Endothelial cell of umbilical vein (primary cell): ENCODE measurements around the gene PCARE. TPM values are rescaled to one million over a fixed set of nuclear protein-coding genes. Genes with fewer than 3 reads are reported as not detected.

Experiments
- BruUV-seq: library from RNA; stranded (reverse); fragments of 400-500 nt; replicated peaks from 2 replicates; lab custom pipeline; 2021; lab: Mats Ljungman, UMichigan
- CTCF ChIA-PET: fragments of 300-600, 350-600 bp; sonication (Branson Sonifier 250); formaldehyde crosslinking; loops from one replicate; lab custom pipeline; 2021; ENCODE audit warnings: antibody characterized with exemption, inconsistent platforms; lab: Charles Lee
- POLR2A ChIA-PET: fragments of 300-600, 350-600 bp; sonication (Branson Sonifier 250); formaldehyde crosslinking; loops from one replicate; lab custom pipeline; 2021; ENCODE audit warnings: antibody characterized with exemption, inconsistent platforms; lab: Charles Lee
- DNase-seq: peaks from one replicate; pipeline ENCODE4 v3.0.0-alpha.2; 2011; ENCODE audit warnings: low read depth, low spot score
- FAIRE-seq: peaks from 2 replicates; lab custom pipeline; 2011; peaks lifted over from hg19 to GRCh38; lab: Jason Lieb, UNC
- H2AFZ ChIP-seq: 2 replicates; pipeline ENCODE4 v1.6.0; 2012; ENCODE audit warnings: low read depth, low read length, control low read depth, inconsistent platforms
- H3K27ac ChIP-seq: 2 replicates; pipeline ENCODE4 v1.5.1; 2011; ENCODE audit warnings: low read depth, mild to moderate bottlenecking, control low read depth, low read length, moderate library complexity; ENCODE audit not compliant: insufficient read depth
- H3K27me3 ChIP-seq, 2 experiments: 2 replicates each; pipeline versions ENCODE4 v1.6.0 to v1.6.1; 2011; ENCODE audit warnings: low read length in 2 of 2, mixed read lengths in 1 of 2; ENCODE audit not compliant: control insufficient read depth in 2 of 2, insufficient read depth in 2 of 2
- H3K36me3 ChIP-seq, 2 experiments: 2 replicates in 1 of 2; 3 replicates in 1 of 2; pipeline ENCODE4 v1.5.1; 2011; ENCODE audit warnings: low read length in 2 of 2, mild to moderate bottlenecking in 1 of 2, moderate library complexity in 1 of 2; ENCODE audit not compliant: control insufficient read depth in 2 of 2, insufficient read depth in 2 of 2; ENCODE audit errors: extremely low read depth in 1 of 2
- H3K4me1 ChIP-seq: 3 replicates; pipeline ENCODE4 v1.5.1; 2011; ENCODE audit warnings: mild to moderate bottlenecking, low read length; ENCODE audit not compliant: control insufficient read depth, insufficient read depth; ENCODE audit errors: extremely low read depth
- H3K4me2 ChIP-seq: 2 replicates; pipeline ENCODE4 v1.6.1; 2011; ENCODE audit warnings: low read length, control low read depth, mixed read lengths; ENCODE audit not compliant: insufficient read depth
- H3K4me3 ChIP-seq, 3 experiments: fragments of 200-600 bp in 1 of 3; sonication (generic), shearing (Covaris generic) in 1 of 3; replicated peaks in 1 of 3; 2 replicates each; pipeline ENCODE4 v1.5.1; 2011 to 2016; ENCODE audit warnings: control low read depth in 3 of 3, low read length in 3 of 3, mild to moderate bottlenecking in 2 of 3, inconsistent platforms in 1 of 3, low read depth in 1 of 3, moderate library complexity in 1 of 3; ENCODE audit not compliant: insufficient read depth in 1 of 3
- H3K79me2 ChIP-seq: 2 replicates; pipeline ENCODE4 v1.6.0; 2012; ENCODE audit warnings: low read length, inconsistent platforms; ENCODE audit not compliant: control insufficient read depth, insufficient read depth
- H3K9ac ChIP-seq: replicated peaks from 2 replicates; pipeline ENCODE3; 2011; ENCODE audit warnings: low read length, control low read depth; ENCODE audit not compliant: insufficient read depth; ENCODE audit errors: extremely low read depth
- H3K9me1 ChIP-seq: replicated peaks from 3 replicates; pipeline ENCODE4 v1.6.0; 2011; ENCODE audit warnings: mild to moderate bottlenecking, low read length; ENCODE audit not compliant: control insufficient read depth, insufficient read depth; ENCODE audit errors: extremely low read depth
- H3K9me3 ChIP-seq: replicated peaks from 2 replicates; pipeline ENCODE4 v1.5.1; 2012; ENCODE audit warnings: low read length, inconsistent platforms; ENCODE audit not compliant: control insufficient read depth, insufficient read depth
- H4K20me1 ChIP-seq: replicated peaks from 2 replicates; pipeline ENCODE3; 2011; ENCODE audit warnings: mild to moderate bottlenecking, low read length; ENCODE audit not compliant: control insufficient read depth, insufficient read depth; ENCODE audit errors: extremely low read depth
- EZH2 ChIP-seq: IDR thresholded peaks from 2 replicates; pipeline ENCODE4 v1.6.1; 2012; ENCODE audit warnings: borderline replicate concordance, low read depth, mild to moderate bottlenecking, moderate library complexity, low read length, inconsistent platforms; ENCODE audit not compliant: severe bottlenecking
- FOS ChIP-seq: IDR thresholded peaks from 2 replicates; pipeline ENCODE4 v1.6.1; 2011; ENCODE audit warnings: mild to moderate bottlenecking, low read length, moderate library complexity, borderline replicate concordance; ENCODE audit not compliant: insufficient read depth
- GATA2 ChIP-seq: IDR thresholded peaks from 2 replicates; pipeline ENCODE4 v1.7.0; 2011; ENCODE audit warnings: low read depth, mild to moderate bottlenecking, moderate library complexity, mixed read lengths, low read length; ENCODE audit not compliant: insufficient read length, insufficient read depth
- JUN ChIP-seq: IDR thresholded peaks from 2 replicates; pipeline ENCODE4 v1.6.1; 2011; ENCODE audit warnings: borderline replicate concordance, low read depth; ENCODE audit not compliant: insufficient read length, insufficient read depth
- MAX ChIP-seq: IDR thresholded peaks from 2 replicates; pipeline ENCODE4 v1.6.1; 2011; ENCODE audit not compliant: insufficient read depth, insufficient read length
- MYC ChIP-seq: IDR thresholded peaks from one replicate; pipeline ENCODE4 v1.6.1; 2011; ENCODE audit warnings: mild to moderate bottlenecking, low read depth, low read length
- POLR2A ChIP-seq: IDR thresholded peaks from 2 replicates; pipeline ENCODE4 v1.6.1; 2012; ENCODE audit warnings: low read depth, mild to moderate bottlenecking, control low read depth, low read length
- POLR2AphosphoS5 ChIP-seq: IDR thresholded peaks from 2 replicates; pipeline ENCODE4 v1.6.1; 2012; ENCODE audit warnings: low read depth, mild to moderate bottlenecking, control low read depth, low read length, moderate library complexity; ENCODE audit not compliant: insufficient read depth
- dilution Hi-C: fragments of 300-500 bp; cut with MboI; formaldehyde crosslinking; loops from one replicate; pipeline ENCODE4 v1.15.0; 2019; ENCODE audit warnings: low sequenced_read_pairs; ENCODE audit not compliant: extremely low pct_ligation_motif_present
- intact Hi-C: fragments of 100-400 bp; cut with micrococcal nuclease; formaldehyde crosslinking; loops from one replicate; pipeline ENCODE4 v1.10.0; 2022
- polyA plus RNA-seq, 4 experiments: library from polyadenylated mRNA; depleted of rRNA in 3 of 4; stranded (reverse) in 3 of 4; unstranded in 1 of 4; fragments of >200 nt; gene quantifications; 2 replicates each; pipeline versions ENCODE4 v1.2.1 to v1.2.3, GENCODE V29; 2011 to 2012; ENCODE audit warnings: missing spikeins in 1 of 4
- total RNA-seq: library from RNA; stranded (reverse); gene quantifications from 2 replicates; pipeline ENCODE4 v1.2.3, GENCODE V29; 2021
- TF ChIP-seq, protein P1 (sequence below), 2 donors: IDR thresholded peaks; 1 replicate in 1 of 2; 2 replicates in 1 of 2; pipeline ENCODE4 v1.5.1; 2011; ENCODE audit warnings: low read length in 2 of 2, mild to moderate bottlenecking in 2 of 2, moderate library complexity in 2 of 2, control low read depth in 1 of 2, inconsistent platforms in 1 of 2, low read depth in 1 of 2; ENCODE audit not compliant: insufficient read depth in 1 of 2; ENCODE audit errors: extremely low read depth in 1 of 2

The PCARE gene
- total and polyA plus RNA-seq, 2 donors (not counting 3 experiments of a cell fraction or from before 2014, with no cell fraction given): not detected

DNA sequence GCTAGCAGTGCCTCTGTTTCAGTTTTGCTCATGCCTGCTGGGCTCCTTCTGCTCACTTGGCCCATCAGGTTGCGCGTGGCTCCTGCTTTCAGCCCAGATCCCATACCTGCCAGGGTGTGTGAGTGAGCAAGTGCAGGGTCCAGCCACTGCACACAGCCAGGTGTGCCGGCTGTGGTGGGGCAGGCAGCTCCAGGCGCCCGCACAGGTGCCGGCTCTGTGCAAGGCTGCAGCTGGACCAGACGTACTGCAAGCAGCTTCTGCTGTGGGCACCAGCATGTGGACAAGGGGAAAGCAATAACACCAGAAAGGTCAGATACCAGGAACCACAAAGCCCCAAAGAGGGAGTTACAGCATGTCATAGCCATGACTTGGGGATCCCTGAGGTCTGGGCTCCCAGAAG lies 5.6 kb upstream of the PCARE start:
- no peak overlapping the region for H3K27ac ChIP-seq
- no peaks in the 10 kb centered on the region for H3K4me1 ChIP-seq
- POLR2A ChIA-PET: no interaction called here
- H3K79me2 ChIP-seq: no peaks in the 10 kb centered on the region
- no peak overlapping the region for H3K4me3 ChIP-seq
- no peak for TF ChIP-seq FOS
- no peak for TF ChIP-seq POLR2A
- no peak for TF ChIP-seq POLR2AphosphoS5
- no peak for TF ChIP-seq MYC
- no peak for TF ChIP-seq GATA2
- TF ChIP-seq MAX: no peak
- no peak for TF ChIP-seq EZH2
- TF ChIP-seq JUN: no peak
- TF ChIP-seq, protein P1, sequence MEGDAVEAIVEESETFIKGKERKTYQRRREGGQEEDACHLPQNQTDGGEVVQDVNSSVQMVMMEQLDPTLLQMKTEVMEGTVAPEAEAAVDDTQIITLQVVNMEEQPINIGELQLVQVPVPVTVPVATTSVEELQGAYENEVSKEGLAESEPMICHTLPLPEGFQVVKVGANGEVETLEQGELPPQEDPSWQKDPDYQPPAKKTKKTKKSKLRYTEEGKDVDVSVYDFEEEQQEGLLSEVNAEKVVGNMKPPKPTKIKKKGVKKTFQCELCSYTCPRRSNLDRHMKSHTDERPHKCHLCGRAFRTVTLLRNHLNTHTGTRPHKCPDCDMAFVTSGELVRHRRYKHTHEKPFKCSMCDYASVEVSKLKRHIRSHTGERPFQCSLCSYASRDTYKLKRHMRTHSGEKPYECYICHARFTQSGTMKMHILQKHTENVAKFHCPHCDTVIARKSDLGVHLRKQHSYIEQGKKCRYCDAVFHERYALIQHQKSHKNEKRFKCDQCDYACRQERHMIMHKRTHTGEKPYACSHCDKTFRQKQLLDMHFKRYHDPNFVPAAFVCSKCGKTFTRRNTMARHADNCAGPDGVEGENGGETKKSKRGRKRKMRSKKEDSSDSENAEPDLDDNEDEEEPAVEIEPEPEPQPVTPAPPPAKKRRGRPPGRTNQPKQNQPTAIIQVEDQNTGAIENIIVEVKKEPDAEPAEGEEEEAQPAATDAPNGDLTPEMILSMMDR (IDR thresholded peaks at IDR 0.05; ENCODE audit: extremely low read depth in 1 of 2, insufficient read depth in 1 of 2, low read depth in 1 of 2, low read length in 2 of 2): no peak
- no peak for DNase-seq
- H3K4me2 ChIP-seq: no peak overlapping the region
- no peak overlapping the region for H3K9ac ChIP-seq
- FAIRE-seq: no peak
- H3K9me1 ChIP-seq: no peaks in the 10 kb centered on the region
- CTCF ChIA-PET: no interaction called here
- no peaks in the 10 kb centered on the region for H3K9me3 ChIP-seq
- BruUV-seq: no TSS peak
- dilution Hi-C loops: no loop called here
- H4K20me1 ChIP-seq: no peaks in the 10 kb centered on the region
- peaks cover 0 to 4% of the 10 kb centered on the region in 2 experiments for H3K27me3 ChIP-seq
- no peaks in the 10 kb centered on the region for H3K36me3 ChIP-seq
- H2AFZ ChIP-seq: no peak overlapping the region
- intact Hi-C loops: no loop called here
